ENCODE results near the gene UBA5. TPM values are rescaled to one million over a fixed set of nuclear protein-coding genes. Genes with fewer than 3 reads are reported as not detected.
"Not testable (repeated sequence)": the region's sequence is repeated elsewhere in the genome, so short reads cannot be mapped to it uniquely, and the experiment has no call there.

UBA5 gene
- polyA plus RNA-seq, 1 experiment: 54.0 TPM

GRCh38 chr3:132638706-132639105, 21.4 kb upstream of the UBA5 start:
- TF ChIP-seq CTCF (IDR thresholded peaks at IDR 0.05; ENCODE audit: low read depth, low read length): no peak
- H3K4me3 ChIP-seq (ENCODE audit: low read depth, low read length): no peak overlapping the region
- H3K27me3 ChIP-seq (ENCODE audit: control insufficient read depth, insufficient read depth, low read length): no peaks in the 10 kb centered on the region
- ChIA-PET POLR2A (interaction anchor here (1.4 kb wide), 1 partner anchor 96 kb away, joined by 5 read pairs; no protein-coding TSS in a partner anchor), CTCF (interaction anchor here (0.5 to 6.7 kb wide), 3 partner anchors 19 to 102 kb away, joined by 3 to 381 read pairs (median 3); no protein-coding TSS in a partner anchor)
- no peaks in the 10 kb centered on the region for H3K9me3 ChIP-seq (ENCODE audit: control insufficient read depth, insufficient read depth, low read length)
- no peak for DNase-seq (ENCODE audit: low read depth, low spot score)
- no peak overlapping the region for H3K27ac ChIP-seq (ENCODE audit: low read depth, low read length)

- CTCF ChIA-PET: interaction anchor here (0.6 to 6.7 kb wide), 19 partner anchors 11 to 241 kb away, joined by 3 to 381 read pairs (median 5); partner anchors contain the start of genes ACAD11 and UBA5
- POLR2A ChIA-PET: interaction anchor here (1.5 kb wide), 1 partner anchor 105 kb away, joined by 5 read pairs; no protein-coding TSS in a partner anchor
- not testable (repeated sequence) for H3K27me3 ChIP-seq (ENCODE audit: control insufficient read depth, insufficient read depth, low read length); H3K4me3 ChIP-seq (ENCODE audit: low read depth, low read length); H3K9me3 ChIP-seq (ENCODE audit: control insufficient read depth, insufficient read depth, low read length); DNase-seq (ENCODE audit: low read depth, low spot score); H3K27ac ChIP-seq (ENCODE audit: low read depth, low read length)
These were observed 18.7 kb upstream of the UBA5 start for GRCh38 chr3:132641427-132641826.

GRCh38 chr3:132641837-132642538, 18.1 kb upstream of the UBA5 start:
- Histone ChIP-seq H3K27ac (ENCODE audit: low read depth, low read length) (no peak overlapping the region), H3K9me3 (ENCODE audit: control insufficient read depth, insufficient read depth, low read length) (no peaks in the 10 kb centered on the region), H3K27me3 (ENCODE audit: control insufficient read depth, insufficient read depth, low read length) (no peaks in the 10 kb centered on the region), H3K4me3 (ENCODE audit: low read depth, low read length) (no peak overlapping the region)
- ChIA-PET CTCF (interaction anchor here (0.6 to 6.7 kb wide), 28 partner anchors 11 to 298 kb away, joined by 3 to 381 read pairs (median 4); partner anchors contain the start of genes ACAD11 and UBA5), POLR2A (interaction anchor here (1.5 kb wide), 1 partner anchor 106 kb away, joined by 5 read pairs; no protein-coding TSS in a partner anchor)
- peak; percentile 74 for TF ChIP-seq CTCF (IDR thresholded peaks at IDR 0.05; ENCODE audit: low read depth, low read length)
- DNase-seq (ENCODE audit: low read depth, low spot score): no peak

GRCh38 chr3:132642539-132642847, 17.6 kb upstream of the UBA5 start:
- no peaks in the 10 kb centered on the region for H3K9me3 ChIP-seq (ENCODE audit: control insufficient read depth, insufficient read depth, low read length)
- no peaks in the 10 kb centered on the region for H3K27me3 ChIP-seq (ENCODE audit: control insufficient read depth, insufficient read depth, low read length)
- H3K4me3 ChIP-seq (ENCODE audit: low read depth, low read length): no peak overlapping the region
- no peak for DNase-seq (ENCODE audit: low read depth, low spot score)
- H3K27ac ChIP-seq (ENCODE audit: low read depth, low read length): no peak overlapping the region
- ChIA-PET POLR2A (interaction anchor here (1.5 kb wide), 1 partner anchor 106 kb away, joined by 5 read pairs; no protein-coding TSS in a partner anchor), CTCF (interaction anchor here (0.7 to 6.7 kb wide), 25 partner anchors 10 to 299 kb away, joined by 3 to 381 read pairs (median 5); partner anchors contain the start of genes ACAD11 and UBA5)
- TF ChIP-seq CTCF (IDR thresholded peaks at IDR 0.05; ENCODE audit: low read depth, low read length): no peak

- DNase-seq (ENCODE audit: low read depth, low spot score): no peak
- TF ChIP-seq CTCF (IDR thresholded peaks at IDR 0.05; ENCODE audit: low read depth, low read length): no peak
- POLR2A ChIA-PET: no interaction called here
- Histone ChIP-seq H3K4me3 (ENCODE audit: low read depth, low read length) (no peak overlapping the region), H3K27me3 (ENCODE audit: control insufficient read depth, insufficient read depth, low read length) (no peaks in the 10 kb centered on the region), H3K9me3 (ENCODE audit: control insufficient read depth, insufficient read depth, low read length) (no peaks in the 10 kb centered on the region), H3K27ac (ENCODE audit: low read depth, low read length) (no peak overlapping the region)
- CTCF ChIA-PET: interaction anchor here (1.0 to 6.7 kb wide), 20 partner anchors 9 to 605 kb away, joined by 3 to 381 read pairs (median 6); partner anchors contain the start of genes ACAD11 and UBA5
These were observed 16.8 kb upstream of the UBA5 start for GRCh38 chr3:132643366-132643765.
